HepG2 (cell line): ENCODE results near the gene TP63. TPM values are rescaled to one million over a fixed set of nuclear protein-coding genes. Genes with fewer than 3 reads are reported as not detected.

Experiments used
- ATAC-seq: fragments of 200-7000 bp; cut with Tn5 transposase; 3 replicates; pipeline ENCODE4 v1.9.1; 2020; ENCODE audit warnings: mild to moderate bottlenecking, moderate library complexity
- BruUV-seq: library from RNA; stranded (reverse); fragments of 400-500 nt; replicated peaks from 2 replicates; lab custom pipeline; 2021; lab: Mats Ljungman, UMichigan
- CTCF ChIA-PET: fragments of 300-600 bp; formaldehyde crosslinking; extraction: SDS; loops from one replicate; lab custom pipeline; 2021; ENCODE audit warnings: low total read pairs, inconsistent platforms, low intra/inter-chr PET ratio; lab: Yijun Ruan, JAX
- POLR2A ChIA-PET: fragments of 350-600 bp; sonication (Branson Sonifier 250); formaldehyde crosslinking; loops from one replicate; lab custom pipeline; 2020; ENCODE audit warnings: antibody characterized with exemption, inconsistent platforms; lab: Yijun Ruan, JAX
- DNase-seq: peaks from one replicate; pipeline ENCODE4 v3.0.0-alpha.2; 2015; ENCODE audit warnings: low spot score
- FAIRE-seq: peaks from 3 replicates; lab custom pipeline; 2011; peaks lifted over from hg19 to GRCh38; lab: Jason Lieb, UNC
- H2AFZ ChIP-seq: one replicate; pipeline ENCODE4 v1.6.1; 2011; ENCODE audit warnings: low read length, inconsistent platforms
- H3K27ac ChIP-seq: fragments of 300-600 bp; 3 replicates; pipeline ENCODE4 v1.8.0; 2011; ENCODE audit warnings: mixed run types, mild to moderate bottlenecking, mixed read lengths, low read length, inconsistent platforms; ENCODE audit not compliant: insufficient read depth; ENCODE audit errors: extremely low read length
- H3K27me3 ChIP-seq, 2 experiments: fragments of 200-600 bp in 1 of 2; 2 replicates in 1 of 2; 3 replicates in 1 of 2; pipeline versions ENCODE4 v1.6.0 to v1.8.0; 2011; ENCODE audit warnings: low read length in 2 of 2, mild to moderate bottlenecking in 2 of 2, moderate library complexity in 2 of 2, inconsistent platforms in 1 of 2; ENCODE audit not compliant: insufficient read depth in 2 of 2, control insufficient read depth in 1 of 2
- H3K36me3 ChIP-seq, 2 experiments: fragments of 200-600 bp in 1 of 2; replicated peaks in 1 of 2; 2 replicates in 1 of 2; 3 replicates in 1 of 2; pipeline versions ENCODE4 v1.5.1 to v1.8.0; 2011; ENCODE audit warnings: low read length in 2 of 2, inconsistent platforms in 1 of 2; ENCODE audit not compliant: insufficient read depth in 2 of 2, control insufficient read depth in 1 of 2
- H3K4me1 ChIP-seq: 2 replicates; pipeline ENCODE4 v1.5.1; 2012; ENCODE audit warnings: low read length, inconsistent platforms; ENCODE audit not compliant: insufficient read depth
- H3K4me2 ChIP-seq: 2 replicates; pipeline ENCODE4 v1.6.0; 2011; ENCODE audit warnings: low read depth, low read length, inconsistent platforms
- H3K4me3 ChIP-seq, 3 experiments: fragments of 200-600 bp in 1 of 3; sonication (generic), shearing (Covaris generic) in 1 of 3; replicated peaks in 1 of 3; 2 replicates each; pipeline ENCODE4 v1.5.1; 2011 to 2016; ENCODE audit warnings: low read length in 3 of 3, inconsistent platforms in 2 of 3, low read depth in 2 of 3, mild to moderate bottlenecking in 2 of 3, control low read depth in 1 of 3, mixed read lengths in 1 of 3; ENCODE audit not compliant: insufficient read depth in 1 of 3
- H3K79me2 ChIP-seq: one replicate; pipeline ENCODE4 v1.6.1; 2011; ENCODE audit warnings: low read length, inconsistent platforms; ENCODE audit not compliant: insufficient read depth
- H3K9ac ChIP-seq: 2 replicates; pipeline ENCODE4 v1.6.0; 2011; ENCODE audit warnings: mild to moderate bottlenecking, low read depth, low read length, inconsistent platforms; ENCODE audit not compliant: insufficient read depth
- H3K9me3 ChIP-seq: 2 replicates; pipeline ENCODE4 v1.5.1; 2012; ENCODE audit warnings: mild to moderate bottlenecking, low read length
- H4K20me1 ChIP-seq: 2 replicates; pipeline ENCODE4 v1.6.0; 2011; ENCODE audit warnings: inconsistent platforms, mild to moderate bottlenecking, low read length, moderate library complexity; ENCODE audit not compliant: insufficient read depth
- ATF7-NPFF ChIP-seq: sonication (generic); formaldehyde crosslinking; IDR thresholded peaks from 2 replicates; pipeline ENCODE4 v1.8.1; 2023; ENCODE audit warnings: mild to moderate bottlenecking, low read depth, missing genetic modification reagents, moderate library complexity
- CREM ChIP-seq, 2 experiments: sonication (generic) in 1 of 2; formaldehyde crosslinking in 1 of 2; IDR thresholded peaks; 2 replicates each; pipeline versions ENCODE4 v1.4.0 to v1.6.1; 2016 to 2020; ENCODE audit warnings: antibody characterized with exemption in 1 of 2, mild to moderate bottlenecking in 1 of 2, missing genetic modification reagents in 1 of 2
- EED ChIP-seq: sonication (generic); formaldehyde crosslinking; IDR thresholded peaks from 2 replicates; pipeline ENCODE4 v1.5.0; 2020; ENCODE audit warnings: mild to moderate bottlenecking, missing genetic modification reagents
- FOXA3 ChIP-seq: IDR thresholded peaks from 2 replicates; pipeline ENCODE4 v1.6.1; 2016; ENCODE audit warnings: missing genetic modification reagents, missing compliant biosample characterization
- FOXC1 ChIP-seq: sonication (generic); formaldehyde crosslinking; IDR thresholded peaks from 2 replicates; pipeline ENCODE4 v1.8.0; 2022; ENCODE audit warnings: mild to moderate bottlenecking, missing genetic modification reagents, borderline replicate concordance
- RBM22 ChIP-seq: fragments of 200-400 bp; formaldehyde crosslinking; optimal IDR thresholded peaks from 2 replicates; pipeline ENCODE3; 2017; ENCODE audit warnings: mild to moderate bottlenecking, low read length, moderate library complexity
- SP140L ChIP-seq: sonication (generic); formaldehyde crosslinking; IDR thresholded peaks from 2 replicates; pipeline ENCODE4 v1.4.0; 2020; ENCODE audit warnings: missing genetic modification reagents, borderline replicate concordance
- THAP11 ChIP-seq: IDR thresholded peaks from 2 replicates; pipeline ENCODE4 v1.6.1; 2016; ENCODE audit warnings: missing biosample characterization, missing genetic modification reagents
- ZNF142 ChIP-seq: sonication (generic); formaldehyde crosslinking; IDR thresholded peaks from 2 replicates; pipeline ENCODE4 v1.4.0; 2020; ENCODE audit warnings: missing genetic modification reagents
- ZNF441 ChIP-seq: sonication (generic); formaldehyde crosslinking; IDR thresholded peaks from 2 replicates; pipeline ENCODE4 v1.7.0; 2021; ENCODE audit warnings: missing genetic modification reagents, borderline replicate concordance
- ZNF446 ChIP-seq: sonication (generic); formaldehyde crosslinking; IDR thresholded peaks from 2 replicates; pipeline ENCODE4 v1.5.0; 2020; ENCODE audit warnings: mild to moderate bottlenecking, missing genetic modification reagents
- ZNF503 ChIP-seq: sonication (generic); formaldehyde crosslinking; IDR thresholded peaks from 2 replicates; pipeline ENCODE4 v1.4.0; 2020; ENCODE audit warnings: missing genetic modification reagents
- ZNF772 ChIP-seq: sonication (generic); formaldehyde crosslinking; IDR thresholded peaks from 2 replicates; pipeline ENCODE4 v1.5.0; 2020; ENCODE audit warnings: mild to moderate bottlenecking, missing genetic modification reagents
- WGBS: methylation state at CpG from one replicate; pipeline ENCODE4 v1.1.6; 2017; ENCODE audit warnings: low lambda C conversion rate; 5-methylcytosine and 5-hydroxymethylcytosine counted together
- in situ Hi-C: cut with HindIII; loops from 2 replicates; pipeline ENCODE4 v1.10.0; 2017; ENCODE audit warnings: low pct_unique_long_range_greater_than_20kb; ENCODE audit not compliant: extremely low pct_ligation_motif_present
- intact Hi-C: fragments of 100-400 bp; cut with micrococcal nuclease; formaldehyde crosslinking; loops from one replicate; pipeline ENCODE4 v1.10.0; 2022; ENCODE audit not compliant: unreplicated experiment
- polyA plus RNA-seq, 8 experiments: library from polyadenylated mRNA; depleted of rRNA in 3 of 8; stranded (reverse) in 7 of 8; unstranded in 1 of 8; fragments of >200 nt; fragmentation: Illumina TruSeq in 4 of 8; extraction: Trizol in 4 of 8; gene quantifications; 2 replicates each; pipeline versions ENCODE4 v1.2.1 to v1.2.3, GENCODE V29; 2011 to 2016; ENCODE audit warnings: low read depth in 4 of 8, missing spikeins in 1 of 8, mixed read lengths in 1 of 8; ENCODE audit not compliant: insufficient read depth in 1 of 8
- total RNA-seq, 5 experiments: library from RNA; depleted of rRNA; stranded (reverse); fragments of >200 nt; fragmentation: Illumina TruSeq; extraction: Trizol; gene quantifications; 2 replicates each; pipeline ENCODE4 v1.2.3, GENCODE V29; 2016; ENCODE audit warnings: low read depth in 1 of 5

Gene TP63
- total and polyA plus RNA-seq, 2 of the 13 experiments (the other 11 are each of a cell fraction or from before 2014, with no cell fraction given) = not detected

- TF ChIP-seq ATF7-NPFF (CRISPR knock-in tag) (no peak), ZNF503 (CRISPR knock-in tag) (no peak), ZNF446 (CRISPR knock-in tag) (no peak)
Measured at GRCh38 chr3:189813647-189814240, 182.6 kb downstream of the TP63 start (continued).

- Histone ChIP-seq H2AFZ (no peak overlapping the region), H3K27ac (no peak overlapping the region), H3K4me1 (no peaks in the 10 kb centered on the region)
- intact Hi-C loops (no loop called here), in situ Hi-C loops (no loop called here)
- ChIA-PET CTCF (no interaction called here), POLR2A (no interaction called here)
- no peak for FAIRE-seq
- BruUV-seq = no TSS peak
- TF ChIP-seq ZNF142 (CRISPR knock-in tag) (no peak), THAP11 (no peak), ZNF772 (no peak), SP140L (CRISPR knock-in tag) (no peak), EED (no peak), FOXC1 (no peak), ZNF441 (CRISPR knock-in tag) (no peak), FOXA3 (CRISPR knock-in tag) (no peak), CREM (IDR thresholded peaks at IDR 0.05) (no peak), CREM (CRISPR knock-in tag; IDR thresholded peaks at IDR 0.05) (no peak), RBM22 (no peak)
- TF ChIP-seq, all 625 proteins: peak for 0
- H3K27me3 ChIP-seq = no peaks in the 10 kb centered on the region
- H3K4me3 ChIP-seq = no peak overlapping the region
- no peaks in the 10 kb centered on the region for H3K9me3 ChIP-seq
- H3K4me2 ChIP-seq = no peak overlapping the region
- DNase-seq (no peak), ATAC-seq (no peak)
- no peaks in the 10 kb centered on the region for H3K79me2 ChIP-seq
- H4K20me1 ChIP-seq = no peaks in the 10 kb centered on the region
- no peaks in the 10 kb centered on the region for H3K36me3 ChIP-seq
- no peak overlapping the region for H3K9ac ChIP-seq
- 37% methylated on average over 2 of the region's 2 CpGs for WGBS
Measured at GRCh38 chr3:189820365-189820720, 189.2 kb downstream of the TP63 start.
